ENCODE results near the gene DCT.

DCT gene

DNA sequence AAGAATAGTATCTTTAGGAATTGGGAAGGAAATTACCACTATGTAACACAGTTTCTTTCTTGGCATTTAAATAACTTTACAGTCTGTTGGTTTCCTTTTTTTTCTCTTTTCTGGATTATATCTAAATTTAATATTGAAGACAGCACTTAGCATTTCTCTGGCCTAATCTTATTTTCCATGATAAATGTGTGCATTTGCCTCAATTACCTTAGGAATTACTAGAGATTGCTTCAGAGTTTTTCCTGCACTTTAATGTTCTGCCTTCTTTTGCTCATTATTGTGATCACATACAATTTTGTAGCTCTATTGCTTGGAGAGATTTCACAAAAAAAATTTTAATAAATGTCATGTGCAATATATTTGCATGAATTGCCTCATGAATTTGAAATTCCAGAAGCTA, 25.1 kb downstream of the DCT start:
- DNase-seq (ENCODE audit: low read depth), result no peak

DNA sequence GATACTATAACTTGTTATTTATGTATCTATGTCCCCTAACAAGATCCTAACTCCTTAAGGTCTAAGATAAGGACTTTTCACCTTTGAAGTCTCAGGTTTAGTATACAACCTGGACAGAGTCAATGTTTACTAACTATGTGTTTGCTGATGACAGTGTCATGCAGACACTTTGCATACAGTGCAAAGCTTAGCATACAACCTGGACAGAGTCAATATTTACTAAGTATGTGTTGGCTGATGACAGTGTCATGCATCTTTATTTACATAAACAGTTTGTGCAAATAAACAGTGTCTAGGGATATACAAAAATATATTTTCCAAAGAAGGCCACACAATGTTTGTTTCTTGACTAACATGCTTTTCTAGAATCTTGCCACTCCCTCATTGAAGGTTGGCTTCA, 34.7 kb downstream of the DCT start:
- DNase-seq (ENCODE audit: low read depth), result no peak

DNA sequence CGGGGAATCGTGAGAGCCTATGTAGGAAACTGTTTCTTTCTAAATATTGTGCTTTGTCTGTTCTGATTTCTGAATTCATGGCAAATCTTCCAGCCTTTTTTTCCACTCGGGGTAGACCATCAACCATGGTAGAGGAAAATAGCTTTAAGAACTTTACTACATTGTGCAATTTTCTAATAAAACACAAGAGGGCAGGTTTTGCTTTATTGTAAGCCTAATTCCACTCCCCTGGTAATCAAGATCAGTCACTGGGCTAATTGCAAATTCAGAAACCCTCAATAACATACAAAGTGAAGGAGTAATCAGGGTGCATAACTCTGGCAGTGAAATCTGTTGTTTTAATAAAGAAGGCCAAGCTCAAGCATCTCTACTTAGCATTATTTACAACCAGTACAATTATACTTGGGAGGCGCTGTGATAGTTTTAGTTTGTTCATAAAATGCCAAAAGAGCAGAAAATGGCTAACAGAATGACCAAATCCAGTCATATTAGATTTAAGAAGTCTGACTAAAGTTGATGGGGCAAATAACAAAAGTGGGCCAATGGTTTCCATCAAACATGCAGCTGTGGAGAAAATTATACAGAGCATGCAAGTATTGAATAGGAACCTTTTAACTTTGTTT, 43.8 kb downstream of the DCT start:
- peak; percentile 17 for DNase-seq (ENCODE audit: low read depth)

DNA sequence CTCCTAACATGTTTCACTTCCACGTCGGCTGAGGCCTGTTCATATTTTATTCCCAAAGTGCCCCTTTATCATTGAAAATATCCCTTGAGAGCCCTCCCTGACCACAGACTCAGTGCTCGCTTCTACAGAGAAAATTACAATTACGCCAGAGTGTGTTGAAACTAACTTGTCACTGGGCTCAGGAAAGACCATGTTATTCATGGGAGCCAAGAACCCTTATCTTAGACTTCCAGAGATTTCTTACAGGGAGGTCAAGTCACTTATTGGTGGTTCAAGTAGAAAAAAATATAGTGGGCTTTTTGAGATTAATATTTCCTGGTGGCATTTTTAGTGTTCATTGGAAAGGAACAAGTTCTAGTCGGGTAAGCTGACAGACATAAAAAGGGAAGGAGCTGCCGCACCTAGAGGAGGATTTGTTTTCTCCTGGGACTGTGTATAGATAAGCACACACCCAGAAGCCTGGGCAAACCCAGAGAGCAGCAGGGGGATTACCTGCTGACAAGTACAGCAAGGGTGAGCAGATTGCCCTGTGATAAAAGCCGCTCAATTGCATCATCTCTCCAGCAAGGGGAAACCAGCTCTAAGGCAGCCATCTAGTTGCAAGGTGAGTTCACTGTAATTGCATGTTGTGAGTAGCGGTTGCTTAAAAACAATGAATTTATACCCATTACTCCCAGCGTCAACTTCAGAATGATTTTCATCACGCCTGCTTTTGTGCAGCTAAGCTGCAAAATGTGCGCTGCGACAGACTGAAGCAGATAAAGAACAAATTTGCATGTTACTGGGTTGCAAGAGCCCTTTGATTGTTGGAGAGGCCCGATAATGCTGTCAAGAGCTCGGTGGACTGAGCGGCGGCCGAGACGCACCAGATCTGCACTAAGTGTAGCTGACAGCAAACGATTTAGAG, 46.2 kb downstream of the DCT start:
- no peak for DNase-seq (ENCODE audit: low read depth)

DNA sequence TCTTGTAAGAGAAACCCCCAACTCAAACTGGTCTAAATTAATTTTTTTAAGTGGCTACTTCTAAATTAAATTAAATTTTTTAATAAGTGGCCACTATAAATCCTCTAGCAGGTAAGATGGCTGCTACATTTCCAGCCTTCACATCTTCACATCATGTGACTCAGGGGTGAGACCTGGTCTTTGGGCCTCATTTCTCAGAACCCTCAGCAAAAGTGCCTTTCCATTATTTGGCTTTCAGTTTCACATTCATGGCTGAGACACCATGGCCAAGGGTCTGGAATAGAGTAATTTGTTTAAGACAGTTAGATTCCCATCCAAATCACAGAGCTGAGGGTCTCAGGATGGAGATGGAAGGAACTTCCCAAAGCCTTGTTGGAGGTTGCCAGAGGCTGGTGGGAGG, 47.5 kb downstream of the DCT start:
- DNase-seq (ENCODE audit: low read depth), result no peak

DNA sequence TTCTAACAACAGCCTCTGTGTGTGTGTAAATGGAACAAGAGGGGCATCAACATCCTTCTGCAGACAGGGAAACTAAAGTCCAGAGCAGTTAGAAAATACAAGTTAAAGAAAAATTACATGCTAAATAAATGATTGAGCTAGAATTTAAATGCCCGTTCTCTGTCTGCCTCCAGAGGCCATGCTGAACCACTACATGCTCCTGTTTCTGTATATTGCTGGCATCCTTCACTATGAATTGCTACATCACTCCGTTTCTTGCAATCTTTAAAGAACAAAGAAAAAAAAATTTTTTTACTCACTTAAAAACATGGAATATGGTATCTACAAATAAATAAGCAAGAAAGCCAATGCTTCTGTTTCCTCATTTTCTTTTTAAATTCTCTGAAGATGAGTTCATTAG, 47.9 kb downstream of the DCT start:
- no peak for DNase-seq (ENCODE audit: low read depth)

DNA sequence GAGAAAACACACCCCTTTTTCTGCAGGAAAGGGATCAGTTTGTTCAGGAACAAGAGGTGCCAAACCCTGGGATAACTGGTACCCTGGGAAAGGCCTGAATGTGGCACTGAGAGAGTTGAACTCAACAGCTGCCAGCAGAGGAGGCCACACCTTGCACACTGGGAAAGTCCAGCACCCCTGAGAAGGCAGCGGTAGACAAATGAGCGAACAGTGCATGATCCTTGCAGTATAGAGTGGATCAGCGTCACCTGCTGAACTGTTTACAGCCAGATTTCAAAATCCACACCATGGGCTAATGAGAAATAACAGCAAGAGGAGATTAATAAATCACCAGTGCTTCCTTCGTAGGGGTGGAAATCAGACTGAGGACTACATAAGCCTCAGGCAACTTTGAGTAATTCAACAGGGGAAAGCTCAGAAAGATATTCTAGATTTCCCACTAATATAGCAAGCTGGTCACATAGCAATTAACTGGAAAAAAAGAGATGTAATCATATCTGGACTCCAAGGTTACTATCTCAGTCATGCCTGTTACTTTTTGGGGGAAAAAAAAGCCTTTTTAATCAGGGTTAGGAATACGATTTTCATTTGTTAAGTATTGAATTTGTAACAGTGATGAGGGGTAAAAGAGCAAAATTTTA, 52.0 kb downstream of the DCT start:
- DNase-seq (ENCODE audit: low read depth), result no peak

DNA sequence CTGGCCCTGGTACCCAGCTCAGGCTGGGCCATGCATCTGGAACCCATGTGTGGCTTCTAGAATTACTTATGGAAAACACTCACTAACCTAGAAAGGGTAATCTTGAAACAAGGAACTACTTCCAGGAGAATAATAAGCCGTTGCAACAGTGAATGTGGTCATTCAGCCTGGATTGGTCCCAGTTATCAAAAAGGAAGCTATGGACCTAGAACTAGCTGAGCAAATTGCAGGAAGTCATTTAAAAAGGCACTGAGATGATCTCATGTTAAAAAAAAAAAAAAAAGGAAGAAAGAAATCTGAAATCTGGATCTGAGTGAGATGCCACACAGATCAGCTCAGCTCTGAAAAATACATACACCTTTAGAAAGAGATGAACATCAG, 59.6 kb downstream of the DCT start:
- DNase-seq (ENCODE audit: low read depth), result no peak

DNA sequence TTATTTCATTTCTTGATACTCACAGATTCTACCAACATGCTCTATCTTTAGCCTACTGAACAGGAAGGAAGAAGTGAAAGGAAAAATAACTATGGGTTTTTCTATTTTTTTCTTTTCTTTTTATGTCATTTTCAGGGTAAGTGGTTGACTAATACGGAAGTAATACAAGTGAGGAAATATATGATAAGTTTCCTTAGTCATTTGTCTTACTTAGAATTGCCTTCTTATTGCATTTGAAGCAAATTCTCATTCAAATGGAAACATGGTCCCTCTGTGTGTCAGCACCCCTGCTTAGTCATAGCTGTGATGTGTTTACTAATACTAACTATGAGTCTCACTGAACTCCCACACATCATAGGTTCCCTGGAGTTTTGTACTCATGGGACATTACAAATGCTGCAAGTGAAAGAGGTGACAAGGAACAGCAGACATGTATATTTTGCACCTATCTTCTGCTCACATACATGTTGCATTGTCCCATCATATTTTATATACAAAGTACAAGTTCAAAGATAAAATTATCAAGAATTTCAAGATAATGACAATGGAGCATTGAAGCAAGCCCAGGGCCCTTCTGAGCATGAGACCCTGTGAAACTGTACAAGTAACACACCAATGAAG, 60.1 kb downstream of the DCT start:
- no peak for DNase-seq (ENCODE audit: low read depth)

DNA sequence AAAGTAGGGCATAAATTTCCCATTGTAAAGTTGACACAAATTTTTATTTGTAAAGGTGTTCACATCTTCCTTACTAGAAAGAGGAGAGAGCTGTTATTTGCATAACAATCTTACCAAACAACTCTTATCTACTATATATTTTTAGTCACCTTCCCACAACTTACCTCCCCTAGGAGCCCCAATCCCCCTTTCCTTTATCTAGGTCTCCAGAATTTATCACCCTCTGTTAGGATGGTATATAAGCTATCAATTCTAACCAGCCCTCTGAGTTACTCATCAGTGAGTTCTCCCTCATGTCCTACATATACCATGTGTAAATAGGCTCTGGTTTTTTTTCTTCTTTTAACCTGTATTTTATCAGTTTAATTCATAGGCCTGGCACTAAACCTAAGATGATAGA, 62.2 kb downstream of the DCT start:
- DNase-seq (ENCODE audit: low read depth), result no peak

DNA sequence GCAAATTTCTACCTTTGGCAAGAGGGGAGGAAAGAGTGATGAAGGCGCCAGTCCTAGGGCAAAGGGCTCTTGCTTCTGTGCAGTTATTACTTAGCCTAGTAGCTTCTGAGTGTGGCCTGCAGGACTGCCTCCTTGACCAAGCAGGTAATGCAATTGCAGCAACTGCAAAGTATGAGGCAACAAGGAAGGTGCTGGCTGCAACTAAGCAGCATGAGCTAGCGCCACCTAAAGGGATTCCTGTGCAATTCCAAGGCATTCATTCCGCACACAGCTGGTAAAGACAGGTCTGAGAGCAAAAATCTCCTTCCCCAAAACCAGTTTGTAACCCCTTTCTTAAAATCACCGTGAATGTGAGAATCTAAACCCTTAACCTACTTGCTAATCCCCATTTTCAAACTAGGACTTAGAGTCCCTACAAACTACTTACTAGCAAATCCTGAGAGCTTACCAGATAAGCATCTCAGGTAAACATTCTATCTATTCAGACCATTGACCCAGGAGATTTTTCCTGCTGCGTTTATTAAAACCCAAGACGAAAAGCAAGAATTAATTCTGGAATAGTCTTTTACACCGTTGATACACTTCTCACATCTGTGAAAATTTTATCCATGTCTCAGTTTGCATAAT, 62.9 kb downstream of the DCT start:
- no peak for DNase-seq (ENCODE audit: low read depth)

DNA sequence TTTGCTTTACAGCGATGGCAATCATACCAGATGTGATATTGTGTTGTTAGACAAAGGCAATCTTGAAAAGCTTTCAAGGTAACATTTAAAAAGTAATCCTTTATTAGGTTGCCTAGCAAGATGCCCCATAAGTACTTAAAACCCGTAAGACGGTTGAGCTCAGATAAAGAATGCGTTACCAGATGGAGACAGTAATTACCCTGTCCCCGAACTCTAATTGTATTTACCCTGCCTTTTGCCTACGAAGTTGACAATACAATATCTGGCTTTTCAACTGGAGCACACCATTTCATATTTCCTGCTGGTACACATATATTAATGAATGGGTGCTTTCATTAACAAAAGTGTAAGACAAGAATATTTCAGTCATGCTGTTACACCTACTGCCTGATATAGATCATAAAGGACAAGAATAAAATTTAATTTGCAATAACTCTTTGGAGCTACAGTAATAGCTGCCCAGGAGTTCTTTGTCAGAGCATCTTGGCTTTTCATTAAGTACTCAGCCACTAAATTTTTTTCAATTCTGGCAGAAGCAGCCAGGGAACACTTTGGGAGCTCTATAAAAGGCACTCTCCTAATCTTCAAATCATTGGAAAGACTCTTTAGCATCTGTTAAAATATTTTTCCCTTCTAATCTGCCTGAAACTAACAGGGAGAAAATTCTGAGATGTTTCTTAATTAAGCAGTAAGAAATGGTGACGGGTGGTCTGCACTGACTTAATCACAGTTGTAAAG, 63.8 kb downstream of the DCT start:
- no peak for DNase-seq (ENCODE audit: low read depth)

DNA sequence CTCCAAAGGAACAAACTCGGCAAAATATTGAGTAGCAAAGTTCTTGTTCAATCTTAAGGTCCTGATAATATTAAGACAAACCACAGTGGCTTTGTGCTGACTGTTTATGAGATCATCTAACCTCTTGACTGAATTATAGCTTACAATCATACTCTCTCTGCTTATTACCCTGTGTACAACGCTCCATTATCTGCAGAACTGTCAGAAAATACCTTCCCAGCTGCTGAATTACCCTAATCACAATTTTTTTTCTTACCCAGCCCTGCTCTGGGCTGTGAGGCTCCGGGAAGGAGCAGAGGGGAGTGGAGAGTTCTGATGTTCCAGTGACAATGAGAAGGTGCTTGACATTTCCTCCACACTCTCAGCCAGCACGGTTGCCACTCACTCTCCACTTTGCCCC, 64.8 kb downstream of the DCT start:
- DNase-seq (ENCODE audit: low read depth), result no peak

DNA sequence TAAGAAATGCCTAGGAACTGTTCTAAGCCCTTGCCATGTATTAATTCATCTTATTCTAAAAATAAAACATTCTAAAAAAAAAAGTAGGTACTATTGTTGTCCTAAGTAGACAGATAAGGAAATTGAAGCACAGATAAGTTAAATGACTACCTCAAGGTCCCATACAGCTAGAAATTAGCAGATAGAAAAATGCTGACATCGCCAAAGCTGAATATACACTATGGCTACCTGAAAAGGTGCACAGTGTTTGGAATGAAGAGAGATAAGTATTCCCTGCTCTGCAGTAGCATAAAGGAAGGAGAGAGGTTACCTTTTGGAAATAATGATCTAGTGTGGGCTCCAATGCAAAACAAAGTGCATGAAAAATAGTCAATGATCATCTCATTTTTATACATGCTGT, 65.3 kb downstream of the DCT start:
- no peak for DNase-seq (ENCODE audit: low read depth)

DNA sequence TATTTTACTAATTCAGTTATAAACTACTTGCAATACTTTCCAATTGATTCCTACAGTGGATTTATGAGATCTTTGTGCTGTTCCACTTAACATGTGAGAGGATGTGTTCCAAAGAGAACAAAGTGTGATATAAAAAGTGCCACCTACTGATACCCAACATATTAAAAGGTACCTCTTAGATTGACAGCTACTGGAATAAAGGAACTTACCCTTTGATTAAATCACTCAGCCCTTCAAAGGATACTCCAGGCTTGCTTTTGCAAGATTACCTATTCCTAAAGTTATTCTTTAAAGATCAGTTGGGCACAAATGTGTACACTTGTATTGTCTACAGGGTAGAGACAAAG, 65.9 kb downstream of the DCT start:
- no peak for DNase-seq (ENCODE audit: low read depth)

DNA sequence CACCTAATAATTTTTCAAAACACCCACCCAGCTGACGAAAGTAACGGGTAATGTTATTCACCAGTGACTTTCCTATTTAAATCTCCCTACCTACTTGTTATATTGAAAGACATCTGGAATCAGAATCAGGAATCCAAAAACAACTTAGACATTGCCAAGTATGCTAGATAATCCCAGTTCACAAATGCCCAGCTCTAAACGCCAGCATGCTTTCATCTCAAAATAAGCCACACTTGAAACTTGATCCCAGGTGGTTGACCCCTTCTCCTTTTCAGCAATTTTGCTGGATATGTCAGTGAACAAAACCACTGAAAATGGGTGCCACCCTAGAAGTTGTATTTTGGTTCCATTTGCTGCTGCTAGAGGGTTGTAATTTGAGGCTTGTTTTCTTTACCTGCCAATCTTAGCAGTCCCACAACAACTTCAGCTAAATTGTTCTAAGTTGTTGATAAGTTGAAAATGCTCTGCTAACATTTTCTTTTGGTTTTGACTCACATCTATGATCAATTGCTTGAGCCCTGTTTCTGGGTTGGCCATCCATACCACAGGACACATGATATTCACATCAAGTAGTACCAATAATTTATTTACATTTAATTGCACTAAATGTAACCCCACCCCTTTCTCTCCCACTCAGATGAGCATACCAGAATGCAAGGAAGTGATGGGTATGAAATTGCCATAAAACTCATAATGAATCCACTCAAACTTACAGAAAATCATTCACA, 66.4 kb downstream of the DCT start:
- DNase-seq (ENCODE audit: low read depth), result no peak

DNA sequence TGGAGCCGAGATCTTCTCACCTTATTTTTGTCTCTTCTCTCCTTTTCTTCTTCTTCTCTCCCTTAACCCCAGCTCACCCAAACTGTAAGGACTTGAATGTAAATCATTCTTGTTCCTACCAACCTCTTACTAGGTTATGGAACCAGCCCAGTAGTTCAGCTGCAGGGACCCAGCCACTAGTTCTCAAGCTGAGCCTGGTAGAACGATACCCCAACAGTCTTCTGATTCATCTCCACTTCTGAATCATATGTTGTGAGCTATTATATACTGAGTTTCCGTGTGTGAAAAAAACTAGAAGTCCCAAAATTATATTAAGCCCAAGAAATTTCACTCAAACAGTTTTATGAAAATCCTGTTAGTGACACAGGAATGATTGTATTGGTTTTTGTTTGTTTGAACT, 67.7 kb downstream of the DCT start:
- no peak for DNase-seq (ENCODE audit: low read depth)

DNA sequence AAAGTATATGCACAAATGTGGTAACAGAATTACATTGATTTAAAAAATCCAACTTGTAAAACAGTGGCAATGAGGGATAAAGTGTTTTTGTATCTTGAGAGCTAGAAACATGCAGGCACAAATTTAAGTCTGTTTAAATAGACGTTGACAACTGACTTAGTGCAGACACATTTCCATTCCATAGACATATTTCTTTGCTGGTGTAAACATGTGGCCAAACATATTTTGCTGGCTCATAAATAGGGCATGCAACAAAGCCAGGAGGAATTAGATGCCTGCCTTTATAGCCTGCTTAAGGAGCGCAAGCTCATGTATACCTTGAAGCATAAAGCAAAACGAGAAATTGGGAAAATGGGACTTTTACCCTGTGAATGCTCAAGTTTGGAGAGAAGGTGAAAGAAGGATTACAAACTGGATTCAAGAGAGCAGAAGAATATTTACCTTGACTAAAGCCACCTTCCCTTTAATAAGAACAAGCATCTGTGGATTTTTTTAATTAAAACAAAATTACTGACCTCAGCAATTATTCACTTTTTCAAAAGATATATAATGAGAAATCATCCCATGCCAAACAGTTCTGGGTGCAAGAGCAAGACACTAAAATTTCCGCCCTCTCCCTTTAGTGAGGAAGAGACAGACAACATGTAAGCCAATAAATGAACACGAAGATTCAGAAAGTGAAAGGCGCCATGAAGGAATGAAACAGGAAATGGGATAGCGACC, 71.0 kb downstream of the DCT start:
- DNase-seq (ENCODE audit: low read depth), result no peak

DNA sequence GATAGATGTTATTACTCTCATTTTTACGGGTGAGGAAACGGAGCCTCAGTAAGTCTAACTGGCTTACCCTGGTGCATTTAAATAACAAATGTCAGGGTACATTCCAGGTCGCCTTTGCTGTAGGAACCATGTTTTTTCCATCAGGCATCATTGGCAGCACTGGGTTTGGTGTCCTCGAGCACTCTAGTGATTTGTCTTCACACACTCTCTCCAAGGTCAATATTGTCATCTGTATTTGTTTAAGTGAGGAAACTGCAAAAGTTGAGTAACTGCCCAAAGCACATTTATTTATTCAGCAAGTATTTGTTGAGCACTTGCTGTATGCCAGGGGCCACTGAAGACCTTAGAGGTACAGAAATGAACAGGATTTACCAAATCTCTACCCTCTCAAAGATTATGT, 78.6 kb downstream of the DCT start:
- DNase-seq (ENCODE audit: low read depth), result no peak

DNA sequence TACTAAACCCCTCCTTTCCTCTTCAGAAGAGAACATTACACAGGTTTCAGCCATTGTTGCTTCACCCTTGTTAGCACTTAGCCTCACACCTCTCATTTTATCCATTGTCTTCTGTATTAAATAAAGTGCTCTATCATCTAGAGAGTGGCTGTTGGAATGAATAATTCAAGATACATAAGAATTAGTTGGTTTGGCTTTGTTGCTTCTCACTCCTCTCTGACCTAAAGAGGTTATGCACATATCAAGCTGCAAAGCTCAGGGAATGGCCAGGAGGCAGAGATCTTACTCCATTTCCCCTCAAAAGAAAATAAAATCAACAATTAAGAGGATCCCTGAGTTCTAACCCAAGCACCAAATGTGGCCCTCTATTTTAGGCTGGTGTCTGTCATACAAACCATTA, 79.7 kb downstream of the DCT start:
- DNase-seq (ENCODE audit: low read depth), result no peak

DNA sequence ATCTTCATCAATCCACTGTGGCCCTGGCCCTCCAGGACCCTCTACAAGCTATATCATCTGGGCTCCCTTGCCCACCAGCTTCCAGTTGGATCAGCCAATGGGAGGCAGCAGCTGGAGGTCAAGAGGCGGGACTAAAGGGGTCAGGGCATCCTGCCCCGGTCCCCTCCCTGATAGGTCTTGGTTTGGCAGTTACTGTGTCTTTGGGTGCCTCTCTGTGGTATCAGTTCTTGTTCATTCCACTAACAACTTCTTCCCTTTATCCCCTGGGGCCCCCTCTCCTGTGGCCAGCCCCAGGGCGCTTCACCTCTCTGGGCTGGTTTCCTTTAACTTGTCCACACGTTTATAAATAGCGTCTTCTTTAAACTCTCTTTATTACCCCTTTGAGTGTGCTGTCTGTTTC, 83.6 kb downstream of the DCT start:
- DNase-seq (ENCODE audit: low read depth), result no peak
